Activated T-cell treated with anti-CD3 and anti-CD28 coated beads for 1 hour (primary cell): ENCODE measurements around the gene ELAVL1.

Experiments used
- DNase-seq: peaks from one replicate; pipeline ENCODE4 v3.0.0-alpha.2; 2020; ENCODE audit warnings: low read depth

Gene ELAVL1

GRCh38 chr19:8020681-8021080 is 15.2 kb upstream of the ELAVL1 start:
- DNase-seq, result no peak

GRCh38 chr19:8017808-8018207 is 12.4 kb upstream of the ELAVL1 start:
- DNase-seq, result no peak

- no peak for DNase-seq
These were observed 523 bp downstream of the ELAVL1 start for GRCh38 chr19:8004723-8005513.

GRCh38 chr19:8004001-8004400 is 1.4 kb downstream of the ELAVL1 start:
- DNase-seq, result no peak

GRCh38 chr19:8001995-8002849 is 3.2 kb downstream of the ELAVL1 start:
- DNase-seq, result peak; percentile 59

GRCh38 chr19:8001651-8001994 is 3.8 kb downstream of the ELAVL1 start:
- DNase-seq, result no peak

- DNase-seq, result no peak
These were observed 5.0 kb downstream of the ELAVL1 start for GRCh38 chr19:8000298-8001038.

GRCh38 chr19:7999376-7999775 is 6.1 kb downstream of the ELAVL1 start:
- DNase-seq, result no peak

- no peak for DNase-seq
These were observed 7.5 kb downstream of the ELAVL1 start for GRCh38 chr19:7997809-7998480.

GRCh38 chr19:7996883-7997282 is 8.6 kb downstream of the ELAVL1 start:
- DNase-seq, result no peak

- DNase-seq, result no peak
These were observed 9.7 kb downstream of the ELAVL1 start for GRCh38 chr19:7995810-7996158.

- no peak for DNase-seq
These were observed 10.3 kb downstream of the ELAVL1 start for GRCh38 chr19:7994928-7995809.

GRCh38 chr19:7994114-7994513 is 11.3 kb downstream of the ELAVL1 start:
- DNase-seq, result no peak

GRCh38 chr19:7993560-7993959 is 11.9 kb downstream of the ELAVL1 start:
- DNase-seq, result no peak

- DNase-seq, result no peak
These were observed 12.9 kb downstream of the ELAVL1 start for GRCh38 chr19:7992575-7992974.

- no peak for DNase-seq
These were observed 16.3 kb downstream of the ELAVL1 start for GRCh38 chr19:7989071-7989575.

- no peak for DNase-seq
These were observed 17.1 kb downstream of the ELAVL1 start for GRCh38 chr19:7988307-7988706.

GRCh38 chr19:7987114-7987768 is 18.2 kb downstream of the ELAVL1 start:
- no peak for DNase-seq

GRCh38 chr19:7986321-7987113 is 18.9 kb downstream of the ELAVL1 start:
- DNase-seq, result no peak

- no peak for DNase-seq
These were observed 19.9 kb downstream of the ELAVL1 start for GRCh38 chr19:7985481-7985911.
